ENCODE data around the gene BICD2.

GRCh38 chr9:92746567-92747458 lies 17.8 kb downstream of the BICD2 start:
- TF ChIP-seq CTCF (IDR thresholded peaks at IDR 0.05), result no peak
- no peak for TF ChIP-seq ZFX (IDR thresholded peaks at IDR 0.05; ENCODE audit: borderline replicate concordance)

All from 22Rv1 (cell line).